ENCODE measurements around the gene CABP7. TPM values are rescaled to one million over a fixed set of nuclear protein-coding genes. Genes with fewer than 3 reads are reported as not detected.

Gene CABP7
- total and polyA plus RNA-seq, 2 of the 8 experiments (the other 6 are each of a cell fraction or from before 2014, with no cell fraction given), result 0.20 to 0.36 TPM

- no peak overlapping the region for H2BK15ac ChIP-seq (ENCODE audit: low read length)
- no peak overlapping the region for H2AK5ac ChIP-seq (ENCODE audit: low read depth, low read length)
- no peaks in the 10 kb centered on the region for H3K79me2 ChIP-seq (ENCODE audit: control insufficient read depth in 1 of 2, insufficient read depth in 2 of 2, low read length in 2 of 2)
- no peak overlapping the region for H3K23ac ChIP-seq (ENCODE audit: insufficient read length)
- peaks cover 0 to 27% (median 12%) of the 10 kb centered on the region in 4 experiments; a peak in 3 of 7 replicates for H3K27me3 ChIP-seq (replicated peaks in 1 of 4; ENCODE audit: control insufficient read depth in 3 of 4, extremely low read depth in 1 of 4, insufficient read depth in 3 of 4, low read length in 3 of 4)
- ChIA-PET CTCF (ENCODE audit: partially characterized antibody) (interaction anchor here (0.9 to 4.5 kb wide), 8 partner anchors 11 to 80 kb away, joined by 3 to 25 read pairs (median 4); no protein-coding TSS in a partner anchor), POLR2A (ENCODE audit: partially characterized antibody) (no interaction called here)
- no peak overlapping the region for H2AFZ ChIP-seq (ENCODE audit: low read length)
- H3K56ac ChIP-seq (replicated peaks; ENCODE audit: insufficient read length, low read depth, low read length), result no peak overlapping the region
- H3K4me1 ChIP-seq (replicated peaks in 1 of 4; ENCODE audit: control insufficient read depth in 3 of 4, insufficient read depth in 4 of 4, low read length in 3 of 4), result peaks cover 5 to 53% (median 43%) of the 10 kb centered on the region in 4 experiments
- H3K14ac ChIP-seq (ENCODE audit: insufficient read length), result no peak overlapping the region
- peaks cover 9% of the 10 kb centered on the region; the same call in 1 of the 2 replicates for H3K23me2 ChIP-seq (ENCODE audit: low read depth, low read length)
- H4K5ac ChIP-seq (ENCODE audit: insufficient read length, low read depth, low read length), result no peak overlapping the region
- H3K79me1 ChIP-seq (ENCODE audit: low read depth, low read length), result no peaks in the 10 kb centered on the region
- H3K9me3 ChIP-seq (ENCODE audit: insufficient read depth in 2 of 2, low read depth in 1 of 2, low read length in 1 of 2), result no peaks in the 10 kb centered on the region
- WGBS, 2 experiments (ENCODE audit: extremely low coverage in 1 of 2, insufficient coverage in 1 of 2, insufficient read length in 1 of 2, insufficient replicate concordance in 2 of 2, low coverage in 1 of 2, low lambda C conversion rate in 2 of 2, missing lambda C conversion rate in 1 of 2), result 91% methylated on average over 7 of the region's 7 CpGs; no CpG with 5 or more reads in 1 of the 2 experiments
- H2BK20ac ChIP-seq (ENCODE audit: low read length), result 0 out of 2 replicates have a peak overlapping the region, but pooled peaks have one; percentile 61
- H3K4ac ChIP-seq (replicated peaks; ENCODE audit: insufficient read length, low read depth, low read length), result no peak overlapping the region
- H4K20me1 ChIP-seq (replicated peaks in 1 of 2; ENCODE audit: control insufficient read depth in 1 of 2, insufficient read depth in 2 of 2, low read length in 2 of 2), result peaks cover 2 to 5% of the 10 kb centered on the region in 2 experiments
- no peak for TF ChIP-seq FOSL1 (IDR thresholded peaks at IDR 0.05; ENCODE audit: insufficient read depth, low read depth, low read length)
- H3K4me3 ChIP-seq (ENCODE audit: extremely low read depth in 1 of 4, insufficient read depth in 2 of 4, low read depth in 3 of 4, low read length in 4 of 4), result no peak overlapping the region
- H4K91ac ChIP-seq (replicated peaks; ENCODE audit: insufficient read length, low read length), result no peak overlapping the region
- DNase-seq (ENCODE audit: low read depth in 1 of 2, low spot score in 2 of 2) (no peak), FAIRE-seq (no peak)
- H4K8ac ChIP-seq (ENCODE audit: extremely low read depth, insufficient read depth, low read length), result no peak overlapping the region
- no peak overlapping the region for H3K27ac ChIP-seq (ENCODE audit: low read depth, low read length)
- no peak overlapping the region for H2BK120ac ChIP-seq (replicated peaks; ENCODE audit: low read depth, low read length)
- no peak overlapping the region; the same call in 1 of the 2 replicates for H3K18ac ChIP-seq (ENCODE audit: extremely low read depth, low read length)
- 0 out of 2 replicates have a peak overlapping the region, but pooled peaks have one; percentile 16 for H2BK5ac ChIP-seq (ENCODE audit: low read depth, low read length)
- no peak overlapping the region for H3K4me2 ChIP-seq (ENCODE audit: insufficient read depth in 1 of 2, low read depth in 2 of 2, low read length in 2 of 2)
- no peak overlapping the region for H3K9ac ChIP-seq (replicated peaks in 1 of 4; ENCODE audit: extremely low read depth in 1 of 4, low read depth in 3 of 4, low read length in 3 of 4)
- H2BK12ac ChIP-seq (ENCODE audit: low read depth, low read length), result no peak overlapping the region
- no peaks in the 10 kb centered on the region for H3K36me3 ChIP-seq (ENCODE audit: control insufficient read depth in 2 of 4, insufficient read depth in 4 of 4, low read length in 3 of 4)
Measured at GRCh38 chr22:29705651-29706050, 14.2 kb upstream of the CABP7 start.

Data from H1 (cell line).